DMS79 (cell line): ENCODE data around the gene ATP10A.
"Not testable (repeated sequence)": the region's sequence is repeated elsewhere in the genome, so short reads cannot be mapped to it uniquely, and the experiment has no call there.

Experiments
- DNase-seq: peaks from one replicate; lab custom pipeline; 2025; lab: John Stamatoyannopoulos, UW

The ATP10A gene

DNA sequence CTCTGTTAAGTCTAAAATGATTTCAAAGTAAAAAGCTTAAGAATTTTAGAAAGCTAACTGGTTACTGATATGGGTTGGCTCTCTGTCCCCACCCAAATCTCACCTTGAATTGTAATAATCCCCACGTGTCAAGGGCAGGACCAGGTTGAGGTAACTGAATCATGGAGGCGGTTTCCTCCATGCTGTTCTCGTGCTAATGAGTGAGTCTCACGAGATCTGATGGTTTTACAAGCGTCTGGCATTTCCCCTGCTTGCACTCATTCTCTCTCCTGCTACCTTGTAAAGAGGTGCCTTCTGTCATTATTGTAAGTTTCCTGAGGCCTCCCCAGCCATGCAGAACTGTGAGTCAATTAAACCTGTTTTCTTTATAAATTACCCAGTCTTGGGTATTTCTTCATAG is 7.1 kb downstream of the ATP10A start:
- not testable (repeated sequence) for DNase-seq

GRCh38 chr15:25852661-25853524 is 10.2 kb downstream of the ATP10A start:
- no peak for DNase-seq

GRCh38 chr15:25852027-25852426 is 11.1 kb downstream of the ATP10A start:
- no peak for DNase-seq

DNA sequence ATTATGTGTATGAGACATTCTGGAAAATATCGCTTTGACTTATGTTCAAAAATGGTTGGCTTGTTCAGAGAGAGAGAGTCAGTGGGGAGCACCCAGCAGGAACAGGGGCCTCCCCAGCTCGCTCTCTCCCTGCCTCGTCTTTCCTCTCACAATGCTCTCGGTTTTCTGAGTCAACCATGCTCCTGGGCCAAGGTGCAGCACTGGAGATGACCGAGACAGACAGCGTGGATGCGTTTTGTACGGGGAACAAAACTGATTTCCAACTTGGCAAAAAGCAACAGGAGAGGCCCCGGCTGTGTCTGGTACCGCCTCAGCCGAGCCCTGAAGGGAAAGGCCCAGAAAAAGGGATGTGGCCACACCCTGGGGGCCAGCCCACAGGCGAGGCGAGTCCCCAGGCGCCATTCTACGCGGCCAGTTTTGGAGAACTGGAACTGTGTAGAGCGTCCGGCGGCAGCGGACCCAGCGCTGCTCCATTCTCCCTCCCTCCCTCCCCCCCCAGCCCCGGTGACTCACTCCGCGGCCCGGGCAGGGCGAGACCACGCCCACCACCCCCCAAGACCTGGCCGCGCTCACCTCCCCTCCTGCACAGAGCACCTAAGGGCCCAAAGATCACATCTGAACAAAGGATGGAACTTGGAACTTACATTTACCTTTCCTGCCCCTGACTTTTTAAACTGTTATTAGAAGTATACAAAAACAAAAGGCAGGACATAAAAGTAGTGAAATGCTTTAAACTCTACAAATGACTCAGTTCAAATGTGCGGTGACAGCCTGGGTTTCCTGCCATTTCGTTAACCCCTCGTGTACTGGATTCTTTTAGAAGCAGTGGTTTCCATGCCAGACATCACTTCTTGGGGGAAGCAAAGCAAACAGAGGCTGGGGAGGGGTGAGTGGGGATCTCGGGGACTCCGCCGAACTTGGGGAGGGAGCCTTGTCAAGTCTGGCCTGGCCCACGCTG is 12.7 kb downstream of the ATP10A start:
- no peak for DNase-seq

GRCh38 chr15:25849157-25849921 is 13.8 kb downstream of the ATP10A start:
- no peak for DNase-seq

DNA sequence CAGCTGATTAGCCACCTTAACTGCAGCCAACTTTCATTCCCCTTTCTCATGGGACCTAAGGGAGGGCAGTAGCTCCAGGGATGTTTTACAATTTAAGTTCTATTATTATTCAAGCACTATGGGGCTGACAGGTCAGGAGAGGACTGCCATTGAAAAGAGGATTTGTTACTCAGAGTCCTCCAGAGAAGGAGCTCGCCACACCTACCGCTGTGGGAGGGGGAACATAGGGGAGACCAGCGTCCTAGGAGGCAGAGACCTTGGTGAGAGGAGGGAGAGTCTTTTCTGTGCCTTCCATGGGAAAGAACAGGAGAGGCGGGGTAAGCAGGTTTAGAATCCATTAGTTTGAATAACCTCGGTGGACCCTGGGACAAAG is 14.4 kb downstream of the ATP10A start:
- DNase-seq: no peak

DNA sequence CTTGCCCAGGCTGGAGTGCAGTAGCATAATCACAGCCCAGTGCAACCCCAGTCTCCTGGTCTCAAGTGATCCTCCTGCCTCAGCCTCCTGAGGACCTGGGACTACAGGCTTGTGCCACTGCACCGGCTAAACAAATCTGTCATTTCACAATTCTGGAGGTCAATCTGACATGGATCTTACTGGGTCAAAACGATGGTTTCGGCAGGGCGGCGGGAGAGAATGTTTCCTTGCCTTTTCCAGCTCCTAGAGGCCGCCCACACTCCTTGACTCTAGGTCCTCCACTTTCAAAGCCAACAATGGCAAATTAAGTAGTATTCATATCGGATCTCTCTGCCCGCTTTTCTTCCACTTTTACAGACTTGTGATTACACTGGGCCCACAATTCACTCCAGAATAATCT is 14.8 kb downstream of the ATP10A start:
- DNase-seq: no peak

DNA sequence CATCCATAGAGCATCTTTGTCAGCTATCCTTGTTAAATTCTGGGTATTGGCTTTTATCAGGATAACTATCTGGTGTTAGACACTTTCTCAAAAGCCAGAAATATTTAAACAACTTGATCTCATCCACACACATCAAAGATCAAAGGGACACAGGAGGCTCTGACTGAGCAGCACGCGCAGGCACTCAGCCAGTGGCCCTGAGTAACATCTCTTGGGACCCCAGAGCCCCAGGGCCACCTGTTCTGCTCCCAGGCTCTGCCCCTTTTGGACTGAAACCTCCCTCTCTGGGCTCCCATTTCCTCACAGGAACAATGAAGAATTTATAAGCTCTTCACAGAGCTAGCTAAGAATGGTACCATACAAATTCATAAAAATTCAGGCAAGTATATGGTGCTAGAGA is 16.1 kb downstream of the ATP10A start:
- DNase-seq: no peak

DNA sequence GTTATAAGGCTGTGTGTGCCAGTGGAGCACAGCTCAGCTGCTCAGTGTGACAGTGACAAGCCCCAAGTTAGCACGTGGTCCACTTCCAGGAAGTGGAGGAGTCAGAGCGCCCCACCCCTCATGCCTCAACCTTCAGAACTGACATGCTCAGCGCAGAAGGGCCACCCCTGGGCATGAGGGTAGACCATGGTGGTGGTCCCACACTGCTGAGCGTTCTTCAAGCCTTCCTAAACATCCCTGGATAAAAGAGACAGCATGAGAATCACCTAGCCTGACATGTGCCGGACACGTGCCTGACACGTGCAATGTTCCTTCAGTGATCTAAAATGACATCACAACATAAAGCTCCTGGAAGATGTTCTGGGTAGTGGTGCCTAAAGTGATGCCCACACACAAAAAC is 16.8 kb downstream of the ATP10A start:
- DNase-seq: no peak

DNA sequence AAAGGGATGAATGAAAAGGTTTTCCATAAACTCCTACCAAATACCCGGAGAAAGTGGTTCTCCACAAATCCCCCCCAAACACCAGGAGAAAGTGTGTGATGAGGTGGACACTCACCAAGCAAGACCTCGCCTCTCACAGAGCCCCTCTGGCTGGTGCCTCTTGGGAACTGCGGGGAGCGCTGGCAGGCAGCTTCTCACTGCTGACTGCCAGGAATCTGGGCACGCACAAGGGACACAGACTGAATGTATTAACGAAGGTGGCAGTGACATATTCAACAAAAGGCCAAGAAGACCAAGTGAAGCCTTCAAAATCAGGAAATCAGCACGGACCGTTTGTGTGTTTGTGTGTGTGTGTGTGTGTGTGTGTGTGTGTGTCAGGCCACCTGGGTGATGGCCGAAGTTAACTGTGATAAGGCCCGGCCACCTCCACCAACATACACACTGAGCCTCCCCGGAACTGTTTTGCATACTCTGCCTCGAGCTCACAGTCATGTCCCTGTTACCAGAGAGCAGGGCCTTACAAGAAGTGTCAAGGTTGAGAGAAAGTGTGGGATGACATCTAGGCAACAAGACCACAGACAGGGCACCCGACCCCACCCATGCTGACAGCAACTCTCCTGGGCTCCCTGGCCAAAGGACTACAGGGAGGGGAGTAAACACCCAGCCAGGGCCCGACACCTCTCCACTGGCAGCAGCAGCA is 18.0 kb downstream of the ATP10A start:
- no peak for DNase-seq

- DNase-seq: no peak
Measured at GRCh38 chr15:25844542-25844941, 18.6 kb downstream of the ATP10A start.

DNA sequence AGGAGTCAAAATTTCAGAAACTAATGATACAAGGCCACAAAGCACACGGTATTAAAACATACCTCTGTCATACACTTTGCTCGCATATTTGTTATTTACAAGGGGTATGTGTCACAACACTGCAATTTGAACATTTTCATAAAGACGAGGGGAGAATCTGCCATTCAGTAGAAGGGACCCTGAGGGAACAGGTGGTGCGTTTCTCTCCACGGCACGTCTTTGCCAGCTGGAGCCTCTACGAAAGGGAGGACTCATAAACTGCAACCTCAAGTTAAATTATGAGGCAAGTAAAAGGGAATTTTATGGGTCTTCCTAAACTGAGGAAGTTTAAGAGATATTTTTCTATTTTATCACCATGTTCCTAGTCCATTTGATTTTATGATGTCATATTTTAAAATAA is 19.1 kb downstream of the ATP10A start:
- DNase-seq: no peak

- DNase-seq: no peak
Measured at GRCh38 chr15:25839638-25840156, 23.4 kb downstream of the ATP10A start.

GRCh38 chr15:25838871-25839195 is 24.3 kb downstream of the ATP10A start:
- DNase-seq: no peak

DNA sequence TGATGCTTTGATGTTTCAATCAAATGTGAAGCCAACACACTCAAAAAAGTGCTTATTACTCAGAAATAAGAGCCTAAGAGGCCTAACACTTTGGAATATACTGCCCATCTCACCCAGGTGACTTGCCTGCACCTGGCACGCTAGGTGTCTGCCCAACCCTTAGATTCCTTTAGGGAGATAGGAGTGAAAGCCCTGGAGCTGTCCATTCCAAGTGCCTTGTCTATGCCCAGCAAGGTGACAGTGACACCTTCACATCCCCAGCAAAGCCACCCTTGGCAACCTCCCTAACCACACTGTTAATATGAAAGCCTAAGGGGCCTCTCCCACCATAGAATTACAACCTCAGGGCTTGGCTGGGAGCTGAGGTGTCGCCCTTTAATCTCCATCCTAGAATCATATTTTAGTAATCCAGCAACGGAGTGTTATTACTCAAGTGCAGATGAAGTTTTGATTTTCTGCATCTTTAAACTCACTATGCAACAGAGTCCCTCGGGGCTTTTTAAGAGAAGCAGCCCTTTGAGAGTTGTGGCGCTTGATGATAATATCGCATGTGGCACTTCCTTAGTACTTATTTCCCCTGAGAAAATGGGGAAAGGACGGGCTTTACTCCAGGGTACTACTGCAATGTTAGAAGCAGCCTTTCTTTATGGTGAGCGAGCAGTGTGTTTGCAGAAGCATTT is 24.8 kb downstream of the ATP10A start:
- DNase-seq: no peak

DNA sequence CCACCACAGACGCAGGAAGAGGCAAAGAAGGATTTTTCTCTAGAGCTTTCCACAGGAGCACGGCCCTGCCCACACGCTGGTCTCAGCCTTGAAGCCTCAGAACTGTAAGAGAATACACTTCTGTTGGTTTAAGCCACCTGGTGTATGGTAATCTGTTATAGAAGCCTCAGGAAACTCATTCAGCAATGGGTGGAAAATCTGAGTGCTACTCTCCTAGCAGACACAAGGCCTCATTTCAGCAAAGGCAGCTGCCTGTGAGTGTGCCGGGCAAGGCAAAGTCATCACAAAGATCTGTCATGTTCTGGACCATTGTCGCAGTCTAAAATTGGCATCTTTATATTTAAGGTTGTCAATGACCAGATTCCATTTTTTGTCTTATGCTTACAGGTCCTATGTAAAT is 31.0 kb downstream of the ATP10A start:
- DNase-seq: no peak

- no peak for DNase-seq
Measured at GRCh38 chr15:25830844-25831451, 32.2 kb downstream of the ATP10A start.

DNA sequence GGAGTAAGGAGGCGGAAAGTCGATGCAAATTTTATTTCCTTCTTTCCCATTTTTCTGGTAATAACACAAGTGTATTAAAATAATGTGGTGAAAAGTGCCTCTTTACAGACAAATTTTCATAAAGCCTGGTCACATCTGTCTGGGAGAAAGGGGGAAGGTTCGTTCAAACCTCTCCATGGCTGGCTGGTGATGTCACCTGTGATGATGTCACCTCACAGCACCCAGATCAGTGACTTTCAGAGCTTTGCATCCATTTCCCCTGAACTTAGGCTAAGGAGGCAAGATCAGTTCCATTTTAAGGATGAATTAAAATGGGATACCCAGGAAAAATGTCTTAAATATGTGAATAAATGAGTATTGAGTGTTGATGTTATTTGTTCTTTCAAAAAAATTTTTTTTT is 34.1 kb downstream of the ATP10A start:
- DNase-seq: no peak

DNA sequence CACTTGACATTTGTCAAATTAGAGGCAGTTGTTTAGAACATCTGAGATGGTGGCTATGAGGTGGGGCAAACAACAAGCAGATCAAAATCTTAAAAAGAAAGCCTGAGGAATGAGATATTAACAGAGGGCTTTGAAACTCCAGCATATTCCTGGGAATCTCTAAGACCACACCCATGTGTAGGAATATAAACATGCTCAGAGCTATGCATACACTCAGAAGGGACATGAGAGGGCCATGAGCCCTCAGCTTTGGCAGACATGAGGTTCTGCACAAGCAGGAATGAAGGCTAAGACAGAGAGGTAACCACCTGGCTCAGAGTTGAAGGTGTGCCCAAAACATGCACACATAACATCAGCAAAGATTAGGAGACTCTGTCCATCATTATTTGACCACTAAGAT is 37.9 kb downstream of the ATP10A start:
- no peak for DNase-seq

DNA sequence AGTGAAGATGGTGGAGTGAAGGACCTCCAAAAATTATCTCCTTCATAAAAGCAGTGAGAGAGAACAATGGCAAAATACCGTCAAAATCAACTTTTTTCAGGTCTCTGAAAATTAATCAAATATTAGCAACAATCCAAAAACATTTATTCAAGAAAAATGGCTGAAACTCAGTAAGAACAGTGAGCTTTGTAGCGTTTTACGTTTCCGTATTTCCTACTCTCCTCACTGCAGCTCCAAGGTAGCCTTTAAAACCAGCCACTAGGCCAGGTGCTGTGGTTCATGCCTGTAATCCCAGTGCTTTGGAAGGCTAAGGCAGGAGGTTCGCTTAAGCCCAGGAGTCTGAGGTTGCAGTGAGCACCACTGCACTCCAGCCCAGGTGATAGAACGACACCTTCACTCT is 38.5 kb downstream of the ATP10A start:
- DNase-seq: no peak

DNA sequence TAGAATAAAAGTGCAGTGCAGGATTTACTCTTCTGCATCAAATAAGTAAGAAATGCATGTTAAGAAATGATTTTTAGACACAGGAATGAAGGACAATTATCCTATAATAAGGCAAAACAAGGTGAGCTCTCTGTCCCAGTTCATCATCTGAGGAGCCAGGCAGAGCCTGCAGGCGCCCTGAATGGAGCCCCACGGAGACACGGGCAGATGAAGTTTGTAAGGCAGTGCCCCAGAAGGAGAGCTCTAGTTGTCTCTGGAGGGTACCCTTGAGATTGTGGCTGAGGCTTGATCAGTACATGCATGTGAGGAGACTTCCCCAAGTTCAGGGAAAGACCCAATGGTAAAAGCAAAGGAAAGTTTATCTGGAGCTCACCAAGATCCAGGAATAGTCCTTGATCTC is 50.3 kb downstream of the ATP10A start:
- DNase-seq: no peak
